ENCODE results near the gene VIPAS39. TPM values are rescaled to one million over a fixed set of nuclear protein-coding genes. Genes with fewer than 3 reads are reported as not detected.

VIPAS39 gene
- total RNA-seq, 3 donors from 2014 or later, result 17.8 to 23.1 (median 18.0) TPM

DNA sequence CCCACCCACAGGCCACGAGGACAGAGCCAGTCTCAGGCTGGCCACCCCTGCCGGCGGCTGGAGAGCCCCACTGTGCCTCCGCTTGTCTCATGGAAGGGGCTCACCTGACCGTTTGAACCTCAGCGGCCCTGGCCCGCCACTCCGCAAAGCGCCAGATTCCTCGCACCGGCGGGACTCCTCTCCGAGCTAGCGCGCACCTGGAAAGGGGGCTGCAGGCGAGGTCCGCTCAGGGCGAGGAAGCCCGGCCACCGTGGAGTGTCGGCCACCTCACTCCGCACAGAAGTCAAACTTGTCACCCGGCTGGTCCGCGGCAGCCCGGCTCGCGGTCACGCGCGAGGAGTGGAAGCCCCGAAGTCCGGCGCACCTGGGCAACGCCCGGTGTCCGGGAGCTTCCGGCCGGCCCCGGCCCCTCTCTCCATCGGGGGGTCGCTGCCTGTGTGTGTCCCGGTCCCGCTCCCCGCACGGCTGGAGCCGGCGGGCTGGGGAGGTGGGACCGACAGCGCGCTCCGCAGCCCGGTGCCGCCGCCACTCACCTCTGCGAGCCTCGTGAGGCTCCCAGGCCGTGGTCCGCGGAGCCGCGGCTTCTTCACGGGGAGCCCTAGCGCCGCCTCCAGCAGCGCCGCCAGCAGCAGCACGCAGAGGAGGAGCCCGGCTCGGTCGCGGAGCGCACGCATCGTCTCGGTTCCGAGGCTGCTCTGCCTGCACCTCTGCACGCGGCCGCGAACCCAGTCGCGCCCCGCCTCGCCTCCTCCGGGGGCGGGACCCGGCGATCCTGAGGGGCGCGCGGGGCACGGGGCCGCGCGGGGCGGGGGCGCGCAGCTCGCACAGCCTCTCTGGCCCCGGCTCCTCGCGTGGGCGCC lies 40.9 kb upstream of the VIPAS39 start, which contains the start of gene ISM2:
Gene ISM2, minus strand, starts transcription at position 697 of the 860 bp plus-strand sequence. Its CDS starts 23 bp downstream, at position 674.
- Histone ChIP-seq H3K36me3 (ENCODE audit: low read depth) (no peaks in the 10 kb centered on the region), H3K4me1 (ENCODE audit: low read depth) (peaks cover 12% of the 10 kb centered on the region), H3K9me3 (no peaks in the 10 kb centered on the region), H3K4me3 (no peak within 1 kb of the TSS)
- DNase-seq (peak in 2 of 3 donors; percentile 34 to 61), ATAC-seq (peak; percentile 77)
- intact Hi-C loops (cut with DNase I, micrococcal nuclease), result no loop called here
- TF ChIP-seq, protein P1, sequence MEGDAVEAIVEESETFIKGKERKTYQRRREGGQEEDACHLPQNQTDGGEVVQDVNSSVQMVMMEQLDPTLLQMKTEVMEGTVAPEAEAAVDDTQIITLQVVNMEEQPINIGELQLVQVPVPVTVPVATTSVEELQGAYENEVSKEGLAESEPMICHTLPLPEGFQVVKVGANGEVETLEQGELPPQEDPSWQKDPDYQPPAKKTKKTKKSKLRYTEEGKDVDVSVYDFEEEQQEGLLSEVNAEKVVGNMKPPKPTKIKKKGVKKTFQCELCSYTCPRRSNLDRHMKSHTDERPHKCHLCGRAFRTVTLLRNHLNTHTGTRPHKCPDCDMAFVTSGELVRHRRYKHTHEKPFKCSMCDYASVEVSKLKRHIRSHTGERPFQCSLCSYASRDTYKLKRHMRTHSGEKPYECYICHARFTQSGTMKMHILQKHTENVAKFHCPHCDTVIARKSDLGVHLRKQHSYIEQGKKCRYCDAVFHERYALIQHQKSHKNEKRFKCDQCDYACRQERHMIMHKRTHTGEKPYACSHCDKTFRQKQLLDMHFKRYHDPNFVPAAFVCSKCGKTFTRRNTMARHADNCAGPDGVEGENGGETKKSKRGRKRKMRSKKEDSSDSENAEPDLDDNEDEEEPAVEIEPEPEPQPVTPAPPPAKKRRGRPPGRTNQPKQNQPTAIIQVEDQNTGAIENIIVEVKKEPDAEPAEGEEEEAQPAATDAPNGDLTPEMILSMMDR (IDR thresholded peaks at IDR 0.05), result no peak

DNA sequence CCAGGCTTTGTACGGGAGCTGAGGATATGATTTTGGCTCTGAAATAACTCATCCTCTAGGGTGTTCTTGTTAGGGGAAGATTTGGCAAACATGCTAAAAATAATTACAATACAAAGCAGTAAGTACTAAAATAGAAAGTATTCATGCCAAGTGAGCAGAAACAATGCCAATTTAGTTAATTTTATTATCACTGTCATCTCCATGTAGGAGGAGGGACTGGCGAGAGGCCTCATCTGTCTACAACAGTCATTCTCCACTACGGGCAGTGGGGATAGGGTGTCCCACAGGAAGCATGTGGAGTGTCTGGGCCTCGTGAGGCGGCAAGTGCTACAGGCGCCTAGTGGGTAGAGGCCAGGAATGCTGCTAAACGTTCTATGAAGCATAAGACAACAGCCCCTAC lies 37.9 kb upstream of the VIPAS39 start:
- Histone ChIP-seq H3K4me1 (ENCODE audit: low read depth) (peaks cover 12% of the 10 kb centered on the region), H3K9me3 (no peaks in the 10 kb centered on the region), H3K4me3 (no peak overlapping the region), H3K36me3 (ENCODE audit: low read depth) (no peaks in the 10 kb centered on the region)
- DNase-seq (no peak), ATAC-seq (no peak)
- TF ChIP-seq, protein P1 (IDR thresholded peaks at IDR 0.05), result no peak
- intact Hi-C loops (cut with DNase I, micrococcal nuclease), result no loop called here

DNA sequence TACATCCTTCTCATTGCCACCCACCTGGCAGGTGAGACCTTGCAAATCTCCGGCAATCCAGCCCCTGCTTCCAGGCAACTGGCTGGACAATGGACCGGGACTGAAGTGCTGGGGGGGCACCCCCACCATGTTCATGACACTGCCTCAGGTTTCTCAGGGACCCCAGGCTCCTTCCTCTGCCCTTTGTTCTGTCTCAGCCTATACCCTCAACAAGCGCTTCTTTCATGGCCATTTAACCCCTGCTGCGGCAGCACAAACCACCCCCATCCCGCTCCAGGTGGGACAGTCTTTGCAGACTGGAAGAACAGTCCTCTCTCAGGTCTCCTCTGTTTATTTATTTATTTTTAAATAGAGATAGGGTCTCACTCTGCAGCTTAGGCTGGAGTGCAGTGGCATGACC lies 33.7 kb upstream of the VIPAS39 start:
- intact Hi-C loops (cut with DNase I, micrococcal nuclease), result no loop called here
- Histone ChIP-seq H3K36me3 (ENCODE audit: low read depth) (no peaks in the 10 kb centered on the region), H3K9me3 (no peaks in the 10 kb centered on the region), H3K4me1 (ENCODE audit: low read depth) (no peaks in the 10 kb centered on the region), H3K4me3 (no peak overlapping the region)
- peak in 1 of 3 donors; percentile 18 for DNase-seq
- ATAC-seq, result no peak
- TF ChIP-seq, protein P1 (IDR thresholded peaks at IDR 0.05), result no peak

DNA sequence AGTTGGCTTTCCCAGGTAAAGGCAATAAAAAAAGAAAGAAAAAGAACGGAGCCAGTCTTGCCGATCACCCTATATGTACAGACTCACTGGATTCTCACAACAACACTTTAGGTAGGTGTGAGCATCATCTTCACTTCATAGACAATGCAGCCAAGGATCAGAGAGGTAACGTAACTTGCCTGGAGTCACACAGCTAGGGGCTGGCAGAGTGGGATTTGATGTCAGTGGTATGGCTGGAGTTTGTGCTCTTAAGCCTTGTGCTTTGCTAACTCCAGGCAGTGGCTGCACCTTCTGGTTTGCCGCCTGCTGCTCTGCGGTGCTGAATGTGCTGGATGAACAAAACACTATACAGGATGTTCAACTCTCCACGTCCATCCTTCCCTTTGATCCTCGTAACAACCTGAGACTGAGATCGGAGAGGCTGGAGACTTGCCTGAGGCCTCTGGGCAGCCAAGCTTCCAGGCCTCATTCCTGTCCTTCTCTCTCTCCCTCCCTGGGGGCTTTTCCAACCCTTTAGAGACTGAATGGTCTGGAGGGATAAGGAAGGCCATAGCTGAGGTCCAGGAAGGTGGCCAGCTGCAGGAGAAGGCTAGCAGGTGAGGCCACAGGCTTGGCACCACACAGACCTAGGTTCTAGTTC lies 33.1 kb upstream of the VIPAS39 start:
- DNase-seq, result no peak
- Histone ChIP-seq H3K36me3 (ENCODE audit: low read depth) (no peaks in the 10 kb centered on the region), H3K4me3 (no peak overlapping the region), H3K9me3 (no peaks in the 10 kb centered on the region), H3K4me1 (ENCODE audit: low read depth) (no peaks in the 10 kb centered on the region)
- TF ChIP-seq, protein P1 (IDR thresholded peaks at IDR 0.05), result no peak
- intact Hi-C loops (cut with DNase I, micrococcal nuclease), result no loop called here
- no peak for ATAC-seq

DNA sequence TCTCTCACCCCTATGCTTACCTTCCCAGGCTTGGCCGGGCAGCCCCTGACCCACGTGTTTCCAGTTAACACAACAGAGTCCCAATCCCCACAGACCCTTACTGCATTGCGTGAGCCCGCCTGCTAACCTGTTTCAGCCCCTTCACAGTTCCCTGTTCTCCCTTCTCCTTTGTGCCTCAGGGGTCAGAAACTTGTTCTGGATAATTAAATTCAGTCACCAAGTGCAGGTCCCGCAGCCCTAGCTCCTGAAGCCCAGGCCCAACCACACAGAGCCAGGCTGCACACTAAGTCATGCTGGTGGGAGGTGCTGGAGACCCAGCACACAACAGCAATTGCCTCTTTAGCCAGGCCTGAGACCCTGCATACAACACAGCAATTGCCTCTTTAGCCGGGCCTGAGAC lies 31.6 kb upstream of the VIPAS39 start:
- DNase-seq, result no peak
- intact Hi-C loops (cut with DNase I, micrococcal nuclease), result no loop called here
- H3K4me3 ChIP-seq, result no peak overlapping the region
- no peak for ATAC-seq
- TF ChIP-seq, protein P1 (IDR thresholded peaks at IDR 0.05), result no peak
- H3K36me3 ChIP-seq (ENCODE audit: low read depth), result no peaks in the 10 kb centered on the region
- no peaks in the 10 kb centered on the region for H3K4me1 ChIP-seq (ENCODE audit: low read depth)
- no peaks in the 10 kb centered on the region for H3K9me3 ChIP-seq
